NK-92 treated with Interleukin-12 subunit alpha and Interleukin-12 subunit beta, amount 100 ng/mL, for 24 hours (cell line): ENCODE results near the gene EBI3.
A peak's percentile ranks its signal among the peaks of the same experiment; 100 is the strongest.
"Not testable (repeated sequence)": the region's sequence is repeated elsewhere in the genome, so short reads cannot be mapped to it uniquely, and the experiment has no call there.

ENCODE experiments used
- DNase-seq: peaks from one replicate; lab custom pipeline; 2025; lab: John Stamatoyannopoulos, UW

The EBI3 gene

DNA sequence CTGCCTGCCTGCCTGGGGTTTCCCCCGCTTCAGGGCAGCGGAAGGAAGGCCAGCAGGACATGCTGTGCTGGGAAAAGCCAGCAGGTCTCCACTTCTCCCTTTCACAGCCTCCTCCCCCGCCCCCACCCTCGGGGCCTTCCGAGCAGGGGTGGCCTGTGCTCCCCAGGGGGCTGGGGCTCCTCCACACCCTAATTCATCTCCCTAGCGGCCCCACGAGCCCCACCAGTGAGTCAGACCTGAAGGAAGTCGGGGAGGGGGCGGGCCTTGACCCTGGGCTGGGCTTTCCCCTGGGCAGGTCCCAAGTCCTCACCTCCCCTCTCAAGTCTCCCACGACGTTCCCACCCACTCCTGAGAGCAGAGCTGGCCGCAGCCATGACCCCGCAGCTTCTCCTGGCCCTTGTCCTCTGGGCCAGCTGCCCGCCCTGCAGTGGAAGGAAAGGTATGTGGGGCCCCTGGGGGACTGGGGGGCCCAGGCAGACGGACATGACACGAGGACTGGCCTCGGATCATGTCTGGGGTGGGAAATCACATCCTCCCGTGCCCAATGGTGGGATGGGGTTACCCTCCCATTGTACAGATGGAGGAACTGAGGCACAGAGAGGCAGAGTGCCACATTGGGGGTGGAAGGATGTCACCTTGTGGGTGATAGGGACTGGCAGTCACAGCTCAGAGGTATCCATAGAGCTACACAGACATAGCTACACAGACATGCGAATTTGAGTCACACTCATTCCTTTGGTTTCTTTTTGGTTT, at the start of gene EBI3:
TSS of gene EBI3 (plus strand) at position 345 of the 753 bp plus-strand sequence. CDS start at position 373, 28 bp downstream.
- peak; percentile 31 for DNase-seq

DNA sequence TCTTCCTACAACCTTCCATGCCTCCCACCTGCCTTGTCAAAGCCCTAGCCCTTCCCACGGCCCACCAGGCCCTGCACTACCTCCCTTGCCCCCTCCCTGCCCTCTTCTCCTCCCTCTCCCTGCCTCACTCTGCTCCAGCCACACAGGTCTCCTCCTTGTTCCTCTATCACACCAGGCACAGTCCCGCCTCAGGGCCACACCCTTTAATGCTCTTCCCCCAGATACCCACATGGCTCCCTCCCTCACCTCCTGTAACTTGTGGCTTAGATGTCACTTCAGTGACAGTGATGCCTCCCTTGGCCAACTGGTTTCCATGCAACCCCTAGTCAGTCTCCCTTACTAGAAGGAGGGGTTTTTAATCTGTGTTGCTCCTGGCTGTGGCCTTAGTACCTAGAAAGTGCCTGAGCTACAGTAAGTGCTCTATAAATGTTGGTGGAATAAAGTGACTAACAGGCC, 48.2 kb upstream of the EBI3 start:
- DNase-seq = no peak

DNA sequence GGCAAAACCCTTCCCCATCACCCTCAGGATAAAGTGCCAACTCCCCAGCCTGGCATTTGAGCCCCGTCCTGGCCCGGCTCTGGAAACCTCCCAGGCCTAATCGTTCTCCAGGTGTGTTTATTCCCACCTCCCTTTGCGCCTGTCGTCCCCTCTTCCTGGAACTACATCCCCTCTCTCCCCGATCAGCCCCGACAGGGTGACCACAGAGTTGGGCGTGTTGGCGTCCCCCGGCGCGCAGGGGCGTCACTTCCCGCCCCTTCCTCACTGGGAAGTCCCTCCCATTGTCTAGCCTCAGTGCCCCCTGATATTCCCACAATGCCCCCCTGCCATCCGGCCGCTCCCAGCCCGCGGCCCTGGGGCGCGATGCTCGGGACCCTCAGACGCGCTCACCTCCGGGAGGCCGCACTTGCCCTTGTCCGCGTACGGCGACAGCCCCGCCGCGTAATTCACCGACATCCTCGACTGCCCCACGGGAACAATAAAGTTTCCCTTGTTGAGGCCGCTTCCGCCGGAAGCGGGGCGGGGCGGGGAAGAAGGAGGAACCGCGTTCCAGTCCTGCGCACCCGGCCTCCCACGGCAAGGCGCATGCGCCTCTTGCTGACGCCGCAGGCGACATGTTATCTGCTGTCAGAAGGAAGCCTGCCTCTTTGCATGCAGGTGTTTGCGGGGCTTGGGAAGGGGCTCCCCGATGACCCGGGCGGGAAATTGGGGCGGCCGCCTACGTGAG, 47.1 kb upstream of the EBI3 start, which contains the start of the genes ANKRD24 and SIRT6:
TSS of gene ANKRD24 (plus strand) at position 606 of the 727 bp plus-strand sequence. CDS start 3,737 bp downstream, outside the sequence.
TSS of gene SIRT6 (minus strand) at position 480 of the 727 bp plus-strand sequence. CDS start at position 456, 24 bp downstream.
- peak; percentile 92 for DNase-seq

DNA sequence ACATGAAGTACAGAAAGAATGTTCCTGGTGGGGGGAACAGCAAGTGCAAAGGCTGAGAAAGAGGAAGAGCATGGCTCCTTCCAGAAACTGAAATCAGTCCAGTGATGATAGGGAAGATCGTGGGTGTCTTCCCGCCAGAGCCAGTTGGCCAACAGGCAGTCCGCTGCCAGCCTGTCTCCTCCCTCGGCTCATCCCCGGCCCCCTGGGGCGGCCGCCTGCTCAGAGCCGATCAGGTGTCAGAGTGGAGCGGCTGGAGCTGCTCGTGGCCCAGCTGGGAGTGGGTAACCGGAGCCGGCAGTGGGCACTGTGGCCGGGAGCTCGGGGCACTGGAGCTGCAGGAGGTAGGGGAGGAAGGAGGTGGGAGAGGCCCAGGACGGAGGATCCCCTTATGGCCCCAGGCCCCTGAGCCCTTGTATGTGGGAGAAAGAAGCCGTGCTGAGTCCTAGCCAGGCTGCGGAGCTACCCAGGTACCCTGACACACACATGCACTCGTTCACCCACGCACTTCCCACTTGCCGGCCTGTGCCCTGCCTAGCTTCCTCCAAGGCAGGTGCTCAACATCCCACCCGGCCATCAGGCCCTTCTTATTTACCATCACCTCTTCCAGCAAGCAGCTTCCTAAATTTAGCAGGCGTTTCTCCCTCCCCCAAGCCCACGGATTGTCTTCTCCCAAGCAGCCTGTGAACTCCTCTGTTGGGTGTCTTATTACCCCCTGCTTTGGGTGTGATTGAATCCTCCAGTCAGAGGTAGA, 45.2 kb upstream of the EBI3 start:
- DNase-seq = no peak

DNA sequence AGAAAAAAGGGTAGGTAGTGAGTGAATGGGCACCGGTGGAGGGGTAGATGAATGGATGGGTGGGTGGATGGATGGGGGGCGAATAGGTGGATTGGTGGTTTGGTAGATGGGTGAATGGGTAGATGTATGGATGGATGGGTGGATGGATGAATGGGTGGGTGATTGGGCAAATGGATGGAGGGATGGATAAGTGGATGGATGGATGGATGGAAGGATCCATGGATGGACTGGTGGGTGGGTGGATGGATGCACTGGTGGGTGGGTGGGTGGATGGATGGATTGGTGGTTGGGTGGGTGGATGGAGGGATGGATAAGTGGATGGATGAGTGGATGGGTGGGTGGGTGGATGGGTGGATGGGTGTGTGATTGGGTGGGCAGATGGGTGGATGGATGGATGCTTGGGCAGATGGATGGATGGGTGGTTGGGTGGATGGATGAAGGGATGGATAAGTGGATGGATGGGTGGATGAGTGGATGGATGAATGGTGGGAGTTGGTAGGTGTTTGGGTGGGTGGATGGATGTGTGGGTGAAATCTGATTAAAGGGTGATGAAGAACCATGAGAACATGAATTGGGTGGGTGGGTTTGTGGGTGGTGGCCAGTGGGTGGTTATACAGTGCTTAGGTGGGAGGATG, 44.5 kb upstream of the EBI3 start:
- no peak for DNase-seq

DNA sequence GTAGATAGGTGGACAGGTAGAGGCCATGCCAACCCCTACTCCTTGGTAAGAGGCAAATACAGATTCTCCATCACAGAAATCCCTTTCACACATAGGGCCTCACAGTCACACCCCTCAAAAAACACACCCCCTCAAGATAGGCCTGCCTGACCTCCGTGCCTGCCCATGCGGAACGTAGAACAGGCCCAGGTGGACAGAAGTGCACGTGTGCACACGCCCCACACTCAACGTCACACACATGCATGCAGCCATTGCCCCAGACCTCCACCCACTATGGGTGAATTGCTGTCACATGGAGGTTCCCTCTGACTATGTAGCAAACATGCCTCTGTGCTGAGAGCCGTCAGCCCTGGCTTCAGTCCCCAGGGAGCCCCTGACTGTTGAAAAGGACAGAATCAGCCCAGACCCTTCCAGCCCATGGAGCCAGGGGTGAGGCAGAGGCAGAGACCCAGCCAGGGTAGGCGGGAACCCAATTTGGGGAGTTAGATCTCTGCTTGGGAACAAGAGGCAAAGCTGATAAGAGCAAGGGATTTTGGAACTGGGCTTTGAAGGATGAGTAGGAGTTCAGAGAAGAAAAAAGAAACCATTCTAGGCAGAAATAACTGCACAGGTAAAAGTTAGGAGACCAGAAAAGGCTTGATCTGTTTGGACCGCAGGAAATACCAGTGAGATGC, 43.8 kb upstream of the EBI3 start:
- DNase-seq = no peak

DNA sequence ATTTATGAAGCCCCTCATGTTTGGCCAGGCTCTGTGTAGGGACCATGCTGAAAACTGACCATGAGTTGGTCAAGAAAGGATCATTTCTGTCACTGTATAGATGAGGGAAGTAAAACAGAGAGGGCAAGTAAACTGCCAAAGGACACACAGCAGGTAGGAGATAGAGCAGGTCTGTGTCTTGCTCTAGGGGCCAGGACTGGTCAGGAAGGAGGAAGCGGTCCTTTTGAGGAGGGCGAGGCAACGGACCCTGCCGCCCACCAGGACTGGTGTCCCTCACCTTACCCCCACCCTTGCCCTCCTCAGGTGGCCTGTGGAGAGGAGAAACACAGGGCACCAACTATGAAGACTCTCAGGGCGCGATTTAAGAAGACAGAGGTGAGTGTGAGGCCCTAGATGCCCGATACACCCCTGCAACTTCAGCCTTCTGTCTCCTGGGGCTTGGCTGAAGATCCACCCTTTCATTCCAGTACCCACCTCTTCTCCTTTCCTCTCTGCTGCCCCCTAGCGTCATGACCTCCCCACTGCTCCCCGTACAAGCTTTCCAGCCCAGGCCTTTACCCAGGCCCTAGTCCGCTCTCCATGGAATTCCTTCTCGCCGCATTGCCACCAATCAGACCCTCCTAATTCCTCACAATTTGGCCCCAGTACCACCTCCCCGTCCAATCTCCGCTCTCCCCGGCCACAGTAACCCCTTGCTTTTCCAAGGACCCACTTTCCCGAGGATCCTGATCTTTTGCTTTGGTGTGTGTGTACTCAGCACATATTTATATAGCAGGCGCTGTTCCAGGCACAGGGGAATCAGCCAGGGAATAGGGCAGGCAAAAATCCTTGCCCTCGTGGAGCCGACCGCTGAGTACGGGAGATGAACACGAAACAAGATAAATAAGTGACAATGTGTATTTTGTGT, 43.0 kb upstream of the EBI3 start:
- DNase-seq = peak; percentile 58

DNA sequence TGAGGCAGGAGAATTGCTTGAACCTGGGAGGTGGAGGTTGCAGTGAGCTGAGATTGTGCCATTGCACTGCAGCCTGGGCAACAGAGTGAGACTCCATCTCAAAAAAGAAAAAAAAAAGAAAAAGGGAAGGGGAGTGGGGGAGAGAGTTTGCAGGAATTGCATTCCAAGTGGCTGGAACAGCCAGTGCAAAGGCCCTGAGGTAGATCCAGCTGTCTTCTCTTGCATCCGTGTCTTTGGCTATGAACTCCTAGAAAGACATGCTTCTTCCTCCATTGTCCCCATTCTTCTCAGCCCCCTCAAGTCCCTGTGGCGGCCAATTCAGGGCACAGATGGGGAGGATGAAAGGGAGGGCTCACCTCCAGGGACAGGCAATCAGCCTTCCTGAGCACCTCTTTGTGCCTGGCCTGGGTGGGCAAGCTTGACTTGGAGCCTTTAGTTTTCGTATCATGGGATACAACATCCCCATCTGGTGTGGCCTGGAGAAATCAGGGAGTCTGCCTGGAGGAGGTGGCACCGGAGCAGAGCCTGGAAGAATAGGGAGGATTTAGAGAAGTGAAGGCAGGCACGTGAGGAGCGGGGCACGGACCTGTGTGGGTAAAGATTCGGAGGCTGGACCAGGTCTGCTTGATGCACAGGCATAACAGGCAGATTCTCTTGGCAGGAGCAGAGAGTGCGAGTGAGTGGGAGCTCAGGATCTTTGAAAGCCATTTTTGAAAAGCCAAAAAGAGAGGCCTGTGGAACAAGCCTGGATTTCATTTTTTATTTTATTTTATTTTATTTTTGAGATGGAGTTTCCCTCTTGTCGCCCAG, 41.8 kb upstream of the EBI3 start:
- no peak for DNase-seq

DNA sequence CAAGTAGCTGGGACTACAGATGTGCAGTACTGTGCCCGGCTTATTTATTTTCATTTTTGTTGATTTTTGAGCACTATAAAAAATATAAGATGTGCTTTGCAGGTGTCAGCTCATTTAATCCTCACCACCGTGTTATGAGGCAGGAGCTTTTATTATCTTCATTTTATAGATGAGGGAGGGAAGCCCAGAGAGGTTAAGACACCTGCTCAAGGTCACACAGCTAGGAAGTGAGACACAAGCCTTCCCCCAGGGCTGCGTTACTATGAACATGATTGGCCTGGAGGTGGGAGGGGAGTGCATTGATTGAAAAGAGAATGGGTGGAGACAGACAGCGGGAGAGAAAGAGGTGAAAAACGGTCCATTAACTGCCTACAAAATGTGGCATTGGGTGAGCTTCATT, 39.7 kb upstream of the EBI3 start:
- no peak for DNase-seq

DNA sequence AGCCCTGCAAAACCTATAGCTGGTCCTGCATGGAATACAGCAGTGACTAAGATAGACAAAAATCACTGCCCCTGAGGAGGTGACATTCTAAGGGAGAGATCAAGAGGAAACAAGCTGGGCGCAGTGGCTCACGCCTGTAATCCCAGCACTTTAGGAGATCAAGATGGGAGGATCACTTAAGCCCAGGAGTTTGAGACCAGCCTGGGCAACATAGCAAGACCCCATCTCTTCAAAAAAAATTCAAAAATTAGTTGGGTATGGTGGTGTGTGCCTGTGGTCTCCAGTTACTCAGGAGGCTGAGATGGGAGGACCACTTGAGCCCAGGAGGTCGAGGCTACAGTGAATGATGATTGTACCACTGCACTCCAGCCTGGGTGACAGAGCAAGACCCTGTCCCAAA, 36.8 kb upstream of the EBI3 start:
- DNase-seq = not testable (repeated sequence)

DNA sequence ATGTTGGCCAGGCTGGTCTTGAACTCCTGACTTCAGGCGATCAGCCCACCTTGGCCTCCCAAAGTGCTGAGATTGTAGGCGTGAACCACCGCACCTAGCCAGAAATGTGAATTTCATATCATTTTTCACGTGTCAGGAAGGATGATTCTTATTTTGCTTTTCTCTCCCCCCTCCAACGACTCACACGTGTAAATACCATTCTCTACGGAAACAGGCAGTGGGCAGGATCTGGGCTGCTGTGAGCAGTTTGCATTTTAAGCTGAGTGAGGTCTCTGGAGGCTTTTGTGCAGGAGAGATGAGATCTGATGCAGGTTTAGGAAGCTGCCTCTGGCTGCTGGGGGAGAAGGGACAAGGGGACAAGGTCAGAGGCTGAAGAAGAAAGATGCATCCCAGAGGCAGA, 35.0 kb upstream of the EBI3 start:
- no peak for DNase-seq

DNA sequence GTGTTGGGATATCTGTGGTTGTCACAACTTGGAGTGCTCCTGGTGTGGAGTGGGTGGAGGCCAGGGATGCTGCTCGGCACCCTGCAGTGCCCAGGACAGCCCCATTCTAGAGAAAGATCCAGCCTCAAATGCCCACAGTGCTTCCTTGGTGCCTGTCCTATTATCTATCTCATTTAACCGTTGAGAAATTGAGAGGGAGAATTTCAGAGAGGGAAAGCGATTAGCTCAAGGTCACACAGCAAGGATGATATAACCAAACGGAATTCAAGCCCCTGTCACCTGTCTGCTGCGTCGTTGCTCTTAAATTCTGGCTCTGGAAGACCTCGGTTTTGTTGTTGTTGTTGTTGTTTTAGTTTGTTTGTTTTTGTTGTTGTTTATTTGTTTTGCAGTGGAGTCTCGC, 33.3 kb upstream of the EBI3 start:
- DNase-seq = no peak

DNA sequence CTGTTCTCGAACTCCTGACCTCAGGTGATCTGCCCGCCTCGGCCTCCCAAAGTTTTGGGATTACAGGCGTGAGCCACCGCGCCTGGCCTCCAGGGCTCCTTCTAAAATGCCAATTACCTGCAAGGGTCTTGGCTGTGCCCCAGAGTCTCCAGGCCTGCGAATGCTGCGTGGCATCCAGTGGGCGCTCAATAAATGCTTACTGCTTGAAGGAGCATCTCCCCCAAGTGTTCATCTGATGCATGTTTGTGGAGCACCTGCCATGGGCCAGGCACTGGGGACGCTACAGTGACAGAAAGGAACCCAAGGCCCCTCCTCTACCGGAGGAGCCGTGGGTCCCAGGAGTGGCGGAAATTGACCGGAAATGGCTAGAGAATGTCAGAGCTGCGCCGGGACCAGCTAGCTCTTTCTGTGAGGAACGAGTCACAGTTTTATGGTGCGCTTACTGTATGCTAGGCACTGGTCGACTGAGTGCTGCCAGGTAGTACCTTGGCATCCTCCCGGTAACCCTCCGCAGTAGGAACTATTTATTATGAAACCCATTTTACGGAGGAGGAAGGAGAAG, 32.7 kb upstream of the EBI3 start:
- no peak for DNase-seq

DNA sequence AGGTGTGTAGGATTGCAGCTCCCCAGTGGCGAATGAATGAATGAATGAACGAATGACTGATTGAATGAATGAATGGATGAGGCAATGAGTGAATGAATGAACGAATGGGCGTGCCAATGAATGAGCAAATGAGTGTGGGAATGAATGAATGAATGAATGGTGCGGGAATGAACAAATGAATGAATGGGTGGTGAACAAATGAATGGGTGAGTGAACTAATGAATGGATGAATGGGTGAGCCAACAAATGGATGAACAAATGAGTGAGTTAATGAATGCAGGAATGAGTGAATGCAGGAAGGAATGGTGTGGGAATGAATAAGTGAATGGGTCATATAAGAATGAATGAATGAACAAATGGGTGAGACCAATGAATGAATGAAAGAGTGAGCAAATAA, 32.1 kb upstream of the EBI3 start:
- DNase-seq = no peak

DNA sequence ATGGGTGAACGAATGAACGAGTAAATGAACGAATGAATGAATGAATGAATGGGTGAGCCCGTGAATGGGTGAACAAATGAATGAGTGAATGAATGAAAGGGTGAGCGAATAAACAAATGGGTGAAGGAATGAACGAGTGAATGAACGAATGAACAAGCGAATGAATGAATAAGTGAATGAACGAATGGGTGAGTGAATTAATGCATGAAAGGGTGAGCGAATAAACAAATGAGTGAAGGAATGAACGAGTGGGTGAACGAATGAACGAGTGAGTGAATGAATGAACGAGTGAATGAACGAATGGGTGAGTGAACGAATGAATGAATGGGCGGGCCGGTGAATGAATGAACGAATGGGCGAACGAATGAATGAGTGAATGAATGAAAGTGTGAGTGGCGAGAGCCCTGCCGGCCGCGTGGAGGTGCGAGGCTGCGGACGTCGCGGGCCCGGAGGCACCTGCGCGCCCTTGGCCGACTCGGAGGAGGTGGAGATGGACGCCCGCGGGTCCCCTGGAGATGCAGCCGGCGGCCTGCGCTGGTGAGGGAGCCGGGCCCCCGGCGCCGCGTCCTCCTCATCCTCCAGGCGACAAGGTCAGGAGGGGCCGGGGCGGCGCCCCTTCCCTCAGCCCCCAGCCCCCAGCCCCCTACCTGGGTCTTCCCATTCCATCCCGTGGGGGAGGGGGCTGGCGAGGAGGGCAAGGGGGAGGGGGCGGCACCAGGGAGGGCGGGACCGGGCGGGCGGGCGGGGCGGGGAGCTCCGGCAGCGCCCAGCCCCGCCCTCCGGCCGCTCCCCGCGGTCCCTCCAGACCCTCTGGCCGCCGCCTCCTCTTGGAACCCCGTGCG, 31.5 kb upstream of the EBI3 start:
- no peak for DNase-seq

DNA sequence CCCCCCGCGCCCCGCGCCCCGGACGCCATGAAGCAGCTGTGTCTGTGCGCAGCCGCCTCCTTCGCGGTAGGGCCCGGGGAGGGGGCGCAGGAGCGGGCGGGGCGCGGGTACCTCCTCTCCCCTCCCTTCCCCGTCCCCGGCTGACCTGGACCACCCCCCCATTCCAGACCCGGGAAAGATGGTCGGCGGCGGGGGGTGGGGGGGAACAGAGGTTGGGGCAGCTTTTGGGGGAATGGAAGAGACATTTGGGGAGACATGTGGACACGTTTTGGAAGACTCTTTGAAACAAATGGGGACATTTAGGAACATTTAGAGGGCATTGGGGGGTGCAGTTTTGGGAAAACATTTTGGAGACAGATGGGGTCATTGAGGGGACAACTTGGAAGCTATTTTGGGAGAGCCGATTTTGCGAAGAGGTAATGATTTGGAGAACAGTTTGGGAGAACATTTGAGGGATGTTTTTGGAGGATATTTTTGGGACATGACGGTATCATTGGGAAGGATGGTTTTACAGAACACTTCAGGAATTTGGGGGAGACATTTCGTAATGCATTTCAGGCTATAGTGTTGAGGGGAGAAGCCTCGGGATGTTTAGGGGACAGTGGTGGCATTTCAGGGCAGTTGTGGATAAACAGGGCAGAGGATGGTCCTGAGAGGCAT, 30.7 kb upstream of the EBI3 start:
- no peak for DNase-seq

DNA sequence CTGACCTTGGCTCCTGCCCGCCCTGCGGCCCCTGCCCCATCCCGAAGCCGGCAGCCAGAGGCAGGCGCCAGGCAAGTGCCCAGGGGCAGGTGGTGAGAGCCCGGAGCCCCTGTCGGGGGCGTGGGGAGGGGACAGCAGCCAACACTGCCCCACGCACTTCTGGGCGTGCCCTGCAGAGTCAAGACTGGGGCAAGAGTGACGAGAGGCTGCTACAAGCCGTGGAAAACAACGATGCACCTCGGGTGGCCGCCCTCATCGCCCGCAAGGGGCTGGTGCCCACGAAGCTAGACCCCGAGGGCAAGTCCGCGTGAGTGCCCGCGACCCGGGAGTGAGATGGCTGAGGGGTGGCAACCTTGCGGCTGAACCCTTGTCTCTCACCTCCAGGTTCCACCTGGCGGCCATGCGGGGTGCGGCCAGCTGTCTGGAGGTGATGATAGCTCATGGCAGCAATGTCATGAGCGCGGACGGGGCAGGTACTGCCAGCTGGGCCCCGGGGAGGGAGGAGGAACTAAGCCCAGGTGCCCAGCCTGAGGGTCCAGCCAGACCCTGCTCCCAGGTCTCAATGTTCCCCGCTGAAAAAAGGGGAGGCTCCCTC, 29.5 kb upstream of the EBI3 start:
- no peak for DNase-seq
